ENCODE data around the gene FBLN1.

Gene FBLN1

GRCh38 chr22:45465633-45466032 lies 37.0 kb upstream of the FBLN1 start:
- no peak overlapping the region for H3K4me3 ChIP-seq (ENCODE audit: low read depth, low read length)
- H3K27ac ChIP-seq (ENCODE audit: extremely low read depth, low read depth, low read length) = no peak overlapping the region
- H3K9me3 ChIP-seq (ENCODE audit: control insufficient read depth, insufficient read depth, low read depth, low read length) = no peaks in the 10 kb centered on the region
- TF ChIP-seq ZNF561 (tag by site-specific recombination; IDR thresholded peaks at IDR 0.05; ENCODE audit: borderline replicate concordance) (no peak), TCF7L2 (IDR thresholded peaks at IDR 0.05; ENCODE audit: borderline replicate concordance, low read depth, low read length) (no peak), ZNF76 (tag by site-specific recombination; IDR thresholded peaks at IDR 0.05; ENCODE audit: borderline replicate concordance, low read depth) (no peak), ZNF645 (tag by site-specific recombination; IDR thresholded peaks at IDR 0.05) (no peak), ZNF174 (tag by site-specific recombination; IDR thresholded peaks at IDR 0.05) (no peak), ZNF555 (tag by site-specific recombination; conservative IDR thresholded peaks at IDR 0.05) (no peak), FEZF1 (tag by site-specific recombination; IDR thresholded peaks at IDR 0.05) (no peak), YY1 (tag by site-specific recombination; IDR thresholded peaks at IDR 0.05) (no peak), ZNF510 (tag by site-specific recombination; IDR thresholded peaks at IDR 0.05; ENCODE audit: insufficient replicate concordance) (no peak), PBX3 (CRISPR knock-in tag; IDR thresholded peaks at IDR 0.05) (no peak), ZNF2 (tag by site-specific recombination; IDR thresholded peaks at IDR 0.05) (no peak), PATZ1 (tag by site-specific recombination; IDR thresholded peaks at IDR 0.05) (no peak), ZNF140 (tag by site-specific recombination; IDR thresholded peaks at IDR 0.05) (no peak), ZNF48 (tag by site-specific recombination; IDR thresholded peaks at IDR 0.05) (no peak), KLF8 (tag by site-specific recombination; IDR thresholded peaks at IDR 0.05) (no peak), OSR2 (tag by site-specific recombination; IDR thresholded peaks at IDR 0.05) (no peak), ZNF747 (tag by site-specific recombination; IDR thresholded peaks at IDR 0.05) (no peak), ZNF792 (tag by site-specific recombination; IDR thresholded peaks at IDR 0.05) (no peak), ZNF513 (tag by site-specific recombination; IDR thresholded peaks at IDR 0.05) (no peak), GLIS2 (tag by site-specific recombination; IDR thresholded peaks at IDR 0.05) (no peak)
- no peaks in the 10 kb centered on the region for H3K36me3 ChIP-seq (ENCODE audit: control insufficient read depth in 2 of 2, insufficient read depth in 1 of 2, low read length in 2 of 2)
- peaks cover 3% of the 10 kb centered on the region; the same call in 1 of the 2 replicates for H3K4me1 ChIP-seq (ENCODE audit: control insufficient read depth, insufficient read depth, low read length)
- POLR2A ChIA-PET = no interaction called here
- CTCF ChIA-PET = no interaction called here

GRCh38 chr22:45468872-45469271 lies 33.8 kb upstream of the FBLN1 start:
- H3K27ac ChIP-seq (ENCODE audit: extremely low read depth, low read depth, low read length) = peak overlapping the region; percentile 45; the same call in 1 of the 2 replicates
- POLR2A ChIA-PET = interaction anchor here (0.6 kb wide), 1 partner anchor 307 kb away, joined by 7 read pairs; no protein-coding TSS in a partner anchor
- CTCF ChIA-PET = interaction anchor here (1.1 kb wide), 1 partner anchor 28 kb away, joined by 3 read pairs; no protein-coding TSS in a partner anchor
- no peak for TF ChIP-seq ZNF530 (tag by site-specific recombination; IDR thresholded peaks at IDR 0.05; ENCODE audit: low read depth)
- TF ChIP-seq RBAK (tag by site-specific recombination; IDR thresholded peaks at IDR 0.05) = no peak
- no peak for TF ChIP-seq KLF10 (tag by site-specific recombination; IDR thresholded peaks at IDR 0.05)
- TF ChIP-seq ZNF280D (tag by site-specific recombination; IDR thresholded peaks at IDR 0.05) = no peak
- TF ChIP-seq PATZ1 (tag by site-specific recombination; IDR thresholded peaks at IDR 0.05) = no peak

More at GRCh38 chr22:45468872-45469271, 33.8 kb upstream of the FBLN1 start:
- no peaks in the 10 kb centered on the region for H3K9me3 ChIP-seq (ENCODE audit: control insufficient read depth, insufficient read depth, low read depth, low read length)
- H3K4me1 ChIP-seq (ENCODE audit: control insufficient read depth, insufficient read depth, low read length) = peaks cover 3% of the 10 kb centered on the region; the same call in 1 of the 2 replicates
- H3K36me3 ChIP-seq (ENCODE audit: control insufficient read depth in 2 of 2, insufficient read depth in 1 of 2, low read length in 2 of 2) = no peaks in the 10 kb centered on the region
- H3K4me3 ChIP-seq (ENCODE audit: low read depth, low read length) = no peak overlapping the region

All from HEK293 (cell line).